HUES6 (cell line): ENCODE data around the gene ALG1.
"Not testable (repeated sequence)": the region's sequence is repeated elsewhere in the genome, so short reads cannot be mapped to it uniquely, and the experiment has no call there.

ENCODE experiments used
- H3K27ac ChIP-seq: 2 replicates; pipeline ENCODE4 v1.7.0; 2013; ENCODE audit warnings: low read depth, mild to moderate bottlenecking, low read length, inconsistent platforms
- H3K27me3 ChIP-seq: 2 replicates; pipeline ENCODE4 v1.6.1; 2013; ENCODE audit warnings: low read length; ENCODE audit not compliant: control insufficient read depth, insufficient read depth
- H3K36me3 ChIP-seq: 2 replicates; pipeline ENCODE4 v1.6.1; 2013; ENCODE audit warnings: low read length; ENCODE audit not compliant: control insufficient read depth, insufficient read depth
- H3K4me1 ChIP-seq: 2 replicates; pipeline ENCODE4 v1.6.1; 2013; ENCODE audit warnings: low read length; ENCODE audit not compliant: control insufficient read depth, insufficient read depth
- H3K4me3 ChIP-seq: 2 replicates; pipeline ENCODE4 v1.5.1; 2013; ENCODE audit warnings: low read depth, low read length
- H3K9ac ChIP-seq: one replicate; pipeline ENCODE4 v1.6.1; 2013; ENCODE audit warnings: mild to moderate bottlenecking, low read length
- H3K9me3 ChIP-seq: 2 replicates; pipeline ENCODE4 v1.6.1; 2013; ENCODE audit warnings: low read depth, low read length; ENCODE audit not compliant: control insufficient read depth, insufficient read depth

ALG1 gene

GRCh38 chr16:5065326-5065725, 6.3 kb upstream of the ALG1 start:
- Histone ChIP-seq H3K9me3 (no peaks in the 10 kb centered on the region), H3K4me1 (peaks cover under 1% of the 10 kb centered on the region; the same call in 1 of the 2 replicates), H3K27me3 (no peaks in the 10 kb centered on the region), H3K9ac (no peak overlapping the region), H3K4me3 (no peak overlapping the region), H3K27ac (no peak overlapping the region), H3K36me3 (no peaks in the 10 kb centered on the region)

DNA sequence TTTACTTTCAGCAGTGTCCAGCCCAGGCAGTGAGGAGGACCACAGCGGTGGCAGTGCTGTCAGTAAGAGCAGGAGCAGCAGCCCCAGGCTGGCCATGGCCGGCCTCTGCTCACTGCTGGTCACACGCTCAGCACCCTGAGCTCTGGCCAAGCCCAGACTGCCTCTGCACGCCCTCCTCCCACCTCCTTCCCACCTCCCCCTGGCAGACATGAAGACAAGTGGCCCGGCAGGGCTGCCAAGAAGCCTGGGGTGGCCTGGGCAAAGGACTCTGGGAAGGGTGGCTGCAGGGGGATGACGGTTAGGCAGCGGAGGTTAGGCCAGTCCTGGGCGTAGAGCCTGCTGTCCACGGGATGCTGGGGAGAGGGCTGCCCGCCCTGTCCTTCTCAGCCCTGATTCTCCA, 5.8 kb upstream of the ALG1 start, which contains the start of gene C16orf89:
Gene C16orf89 (minus strand): TSS at position 144 of the 400 bp plus-strand sequence. CDS start 48 bp downstream, at position 96.
- Histone ChIP-seq H3K36me3 (no peaks in the 10 kb centered on the region), H3K27me3 (no peaks in the 10 kb centered on the region)

GRCh38 chr16:5066511-5066910, 5.1 kb upstream of the ALG1 start:
- Histone ChIP-seq H3K27ac (no peak overlapping the region), H3K4me1 (no peaks in the 10 kb centered on the region), H3K4me3 (no peak overlapping the region), H3K9me3 (no peaks in the 10 kb centered on the region), H3K9ac (no peak overlapping the region), H3K36me3 (no peaks in the 10 kb centered on the region), H3K27me3 (no peaks in the 10 kb centered on the region)

More for the DNA sequence above, 5.8 kb upstream of the ALG1 start, which contains the start of gene C16orf89:
- Histone ChIP-seq H3K27ac (no peak within 1 kb of the TSS), H3K4me3 (no peak within 1 kb of the TSS), H3K9ac (no peak within 1 kb of the TSS), H3K4me1 (no peaks in the 10 kb centered on the region), H3K9me3 (no peaks in the 10 kb centered on the region)

GRCh38 chr16:5069048-5069447, 2.6 kb upstream of the ALG1 start:
- H3K9ac ChIP-seq = no peak overlapping the region

GRCh38 chr16:5069854-5070253, 1.8 kb upstream of the ALG1 start:
- Histone ChIP-seq H3K9ac (no peak overlapping the region), H3K36me3 (peaks cover 10% of the 10 kb centered on the region), H3K4me3 (no peak overlapping the region), H3K4me1 (peaks cover 9% of the 10 kb centered on the region), H3K27me3 (no peaks in the 10 kb centered on the region), H3K9me3 (no peaks in the 10 kb centered on the region), H3K27ac (no peak overlapping the region)

More at GRCh38 chr16:5069048-5069447, 2.6 kb upstream of the ALG1 start:
- Histone ChIP-seq H3K4me3 (no peak overlapping the region), H3K9me3 (no peaks in the 10 kb centered on the region), H3K27me3 (no peaks in the 10 kb centered on the region), H3K36me3 (peaks cover 6% of the 10 kb centered on the region), H3K27ac (no peak overlapping the region), H3K4me1 (peaks cover 9% of the 10 kb centered on the region)

GRCh38 chr16:5070431-5071186, 1.0 kb upstream of the ALG1 start:
- H3K9ac ChIP-seq = no peak overlapping the region
- peaks cover 9% of the 10 kb centered on the region for H3K4me1 ChIP-seq
- H3K27me3 ChIP-seq = no peaks in the 10 kb centered on the region
- H3K4me3 ChIP-seq = no peak overlapping the region
- H3K36me3 ChIP-seq = peaks cover 17% of the 10 kb centered on the region
- H3K27ac ChIP-seq = no peak overlapping the region
- H3K9me3 ChIP-seq = no peaks in the 10 kb centered on the region

DNA sequence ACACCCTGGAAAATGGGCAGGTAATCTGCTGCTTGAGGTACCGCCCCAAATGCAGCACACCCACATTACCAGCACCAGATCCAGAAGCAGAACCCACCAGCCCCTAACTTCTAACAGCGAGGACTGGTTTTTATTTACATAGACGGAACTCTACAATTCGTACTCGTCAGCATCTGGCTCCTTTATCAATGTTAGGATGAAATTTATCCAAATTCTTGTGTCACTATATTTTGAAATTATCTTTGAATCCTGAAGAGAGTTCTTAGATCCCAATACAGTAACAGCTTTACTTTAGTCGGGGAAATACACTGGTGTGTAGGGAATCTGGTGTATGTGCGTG, 332 bp upstream of the ALG1 start:
- Histone ChIP-seq H3K36me3 (peaks cover 24% of the 10 kb centered on the region), H3K27me3 (no peaks in the 10 kb centered on the region), H3K4me3 (peak overlapping the region; percentile 92), H3K4me1 (peaks cover 9% of the 10 kb centered on the region), H3K27ac (no peak overlapping the region), H3K9me3 (no peaks in the 10 kb centered on the region), H3K9ac (no peak overlapping the region)

- peak overlapping the region; percentile 90 for H3K9ac ChIP-seq
- peak overlapping the region; percentile 92 for H3K4me3 ChIP-seq
- H3K27ac ChIP-seq = 0 out of 2 replicates have a peak overlapping the region, but pooled peaks have one; percentile 69
- peaks cover 9% of the 10 kb centered on the region for H3K4me1 ChIP-seq
- no peaks in the 10 kb centered on the region for H3K27me3 ChIP-seq
- peaks cover 32% of the 10 kb centered on the region for H3K36me3 ChIP-seq
- H3K9me3 ChIP-seq = no peaks in the 10 kb centered on the region
Measured at GRCh38 chr16:5072334-5073278, 963 bp downstream of the ALG1 start.

- no peaks in the 10 kb centered on the region for H3K27me3 ChIP-seq
- peaks cover 35% of the 10 kb centered on the region for H3K36me3 ChIP-seq
- H3K4me3 ChIP-seq = no peak overlapping the region
- no peak overlapping the region for H3K27ac ChIP-seq
- no peaks in the 10 kb centered on the region for H3K9me3 ChIP-seq
- peaks cover 9% of the 10 kb centered on the region for H3K4me1 ChIP-seq
- no peak overlapping the region for H3K9ac ChIP-seq
Measured at GRCh38 chr16:5073279-5073629, 1.6 kb downstream of the ALG1 start.

DNA sequence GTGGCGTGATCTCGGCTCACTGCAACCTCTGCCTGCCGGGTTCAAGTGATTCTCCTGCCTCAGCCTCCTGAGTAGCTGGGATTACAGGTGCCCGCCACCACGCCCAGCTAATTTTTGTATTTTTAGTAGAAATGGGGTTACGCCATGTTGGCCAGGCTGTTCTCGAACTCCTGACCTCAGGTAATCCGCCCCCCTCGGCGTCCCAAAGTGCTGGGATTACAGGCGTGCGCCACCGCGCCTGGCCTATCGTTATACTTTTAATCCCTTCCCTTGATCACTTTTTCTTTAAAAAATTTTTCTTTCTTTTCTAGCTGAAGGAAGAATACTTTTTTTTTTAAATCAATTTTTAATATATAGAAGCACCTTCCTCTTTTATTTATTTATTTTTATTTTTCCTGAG, 2.1 kb downstream of the ALG1 start:
- not testable (repeated sequence) for H3K9me3 ChIP-seq

DNA sequence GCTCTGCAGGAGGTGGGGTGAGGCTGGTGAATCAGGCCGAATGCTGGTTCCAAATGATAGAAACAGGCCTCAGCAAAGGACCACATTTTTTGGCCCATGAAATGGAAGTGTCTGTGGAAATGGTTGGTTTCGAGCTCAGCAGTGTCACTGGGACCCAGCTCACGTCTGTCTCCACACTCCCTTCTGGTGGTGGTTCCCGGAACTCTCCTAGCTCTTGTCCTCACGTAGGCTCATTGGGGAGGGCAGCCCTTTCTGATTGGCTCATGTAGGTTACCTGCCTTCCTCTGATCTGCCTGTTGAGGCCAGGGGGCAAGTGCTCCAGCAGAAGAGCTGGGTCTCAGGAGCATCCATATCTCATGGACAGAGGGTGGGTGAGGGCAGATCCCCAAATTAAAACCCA, 4.0 kb downstream of the ALG1 start:
- Histone ChIP-seq H3K36me3 (peaks cover 35% of the 10 kb centered on the region), H3K27me3 (no peaks in the 10 kb centered on the region), H3K9ac (no peak overlapping the region), H3K4me3 (no peak overlapping the region), H3K9me3 (no peaks in the 10 kb centered on the region), H3K4me1 (peaks cover 9% of the 10 kb centered on the region), H3K27ac (no peak overlapping the region)

More for the DNA sequence above, 2.1 kb downstream of the ALG1 start:
- H3K27me3 ChIP-seq, H3K27ac ChIP-seq, H3K4me3 ChIP-seq, H3K9ac ChIP-seq, H3K4me1 ChIP-seq: not testable (repeated sequence)
- peaks cover 35% of the 10 kb centered on the region for H3K36me3 ChIP-seq
